Measurements from ENCODE around the gene GGPS1. TPM values are rescaled to one million over a fixed set of nuclear protein-coding genes. Genes with fewer than 3 reads are reported as not detected.

The GGPS1 gene
- total RNA-seq, 1 experiment from 2014 or later: 40.4 TPM

- Histone ChIP-seq H3K27me3 (replicated peaks; ENCODE audit: control insufficient read depth, insufficient read depth, low read length) (no peaks in the 10 kb centered on the region), H3K4me1 (peaks cover 17% of the 10 kb centered on the region), H3K9me3 (no peaks in the 10 kb centered on the region), H3K36me3 (ENCODE audit: control insufficient read depth, insufficient read depth, low read length) (no peaks in the 10 kb centered on the region), H3K4me3 (ENCODE audit: low read depth, low read length) (no peak overlapping the region)
- ChIA-PET CTCF (interaction anchor here (0.5 to 0.8 kb wide), 3 partner anchors 85 to 348 kb away, joined by 3 to 5 read pairs (median 4); no protein-coding TSS in a partner anchor), POLR2A (interaction anchor here (0.6 to 2.9 kb wide), 2 partner anchors 36 to 106 kb away, joined by 6 to 19 read pairs; partner anchors contain the start of gene TBCE)
- DNase-seq: no peak
- H3K27me3 Mint-ChIP-seq (ENCODE audit: insufficient read depth, unreplicated experiment): no peaks in the 10 kb centered on the region
- no TSS peak for BruUV-seq (replicated peaks)
- H3K4me1 Mint-ChIP-seq (ENCODE audit: low read depth, unreplicated experiment): peaks cover 20% of the 10 kb centered on the region
- no peak overlapping the region for H3K4me3 Mint-ChIP-seq (ENCODE audit: unreplicated experiment)
- TF ChIP-seq CTCF (IDR thresholded peaks at IDR 0.05; ENCODE audit: insufficient read depth in 1 of 2, low read depth in 1 of 2, low read length in 1 of 2, severe bottlenecking in 1 of 2, unreplicated experiment in 1 of 2): no peak
- peak overlapping the region; percentile 29 for H3K27ac Mint-ChIP-seq (ENCODE audit: unreplicated experiment)
- H3K36me3 Mint-ChIP-seq (ENCODE audit: insufficient read depth, unreplicated experiment): peaks cover 9% of the 10 kb centered on the region
- intact Hi-C loops (cut with micrococcal nuclease; ENCODE audit: unreplicated experiment): no loop called here
- no peaks in the 10 kb centered on the region for H3K9me3 Mint-ChIP-seq (ENCODE audit: unreplicated experiment)
Observed at GRCh38 chr1:235331401-235331800, 3.0 kb downstream of the GGPS1 start.

- no peaks in the 10 kb centered on the region for H3K9me3 Mint-ChIP-seq (ENCODE audit: unreplicated experiment)
- H3K36me3 Mint-ChIP-seq (ENCODE audit: insufficient read depth, unreplicated experiment): peaks cover 15% of the 10 kb centered on the region
- DNase-seq: no peak
- H3K9me3 ChIP-seq: no peaks in the 10 kb centered on the region
- H3K4me3 Mint-ChIP-seq (ENCODE audit: unreplicated experiment): no peak overlapping the region
- peaks cover under 1% of the 10 kb centered on the region; the same call in 1 of the 2 replicates for H3K36me3 ChIP-seq (ENCODE audit: control insufficient read depth, insufficient read depth, low read length)
- no peaks in the 10 kb centered on the region for H3K27me3 ChIP-seq (replicated peaks; ENCODE audit: control insufficient read depth, insufficient read depth, low read length)
- H3K4me1 Mint-ChIP-seq (ENCODE audit: low read depth, unreplicated experiment): peaks cover 5% of the 10 kb centered on the region
- ChIA-PET POLR2A (no interaction called here), CTCF (no interaction called here)
- TF ChIP-seq CTCF (IDR thresholded peaks at IDR 0.05; ENCODE audit: insufficient read depth in 1 of 2, low read depth in 1 of 2, low read length in 1 of 2, severe bottlenecking in 1 of 2, unreplicated experiment in 1 of 2): no peak
- no peak overlapping the region for H3K27ac Mint-ChIP-seq (ENCODE audit: unreplicated experiment)
- BruUV-seq (replicated peaks): no TSS peak
- no peak overlapping the region for H3K4me3 ChIP-seq (ENCODE audit: low read depth, low read length)
- intact Hi-C loops (cut with micrococcal nuclease; ENCODE audit: unreplicated experiment): no loop called here
- H3K27me3 Mint-ChIP-seq (ENCODE audit: insufficient read depth, unreplicated experiment): no peaks in the 10 kb centered on the region
- peaks cover 6% of the 10 kb centered on the region; the same call in 1 of the 2 replicates for H3K4me1 ChIP-seq
Observed at GRCh38 chr1:235336903-235337302, 8.5 kb downstream of the GGPS1 start.

GRCh38 chr1:235339746-235340145 is 11.4 kb downstream of the GGPS1 start:
- peaks cover 3% of the 10 kb centered on the region for H3K36me3 ChIP-seq (ENCODE audit: control insufficient read depth, insufficient read depth, low read length)
- peak in 1 of 2 experiments; percentile 8 for TF ChIP-seq CTCF (IDR thresholded peaks at IDR 0.05; ENCODE audit: insufficient read depth in 1 of 2, low read depth in 1 of 2, low read length in 1 of 2, severe bottlenecking in 1 of 2, unreplicated experiment in 1 of 2)
- intact Hi-C loops (cut with micrococcal nuclease; ENCODE audit: unreplicated experiment): no loop called here
- DNase-seq: no peak
- H3K4me1 ChIP-seq: no peaks in the 10 kb centered on the region
- ChIA-PET CTCF (interaction anchor here (1.6 kb wide), 1 partner anchor 76 kb away, joined by 4 read pairs; no protein-coding TSS in a partner anchor), POLR2A (interaction anchor here (0.7 kb wide), 1 partner anchor 179 kb away, joined by 7 read pairs; the partner anchor contains the start of gene RBM34)
- Mint-ChIP-seq H3K9me3 (ENCODE audit: unreplicated experiment) (no peaks in the 10 kb centered on the region), H3K27ac (ENCODE audit: unreplicated experiment) (no peak overlapping the region), H3K36me3 (ENCODE audit: insufficient read depth, unreplicated experiment) (peaks cover 21% of the 10 kb centered on the region), H3K4me3 (ENCODE audit: unreplicated experiment) (no peak overlapping the region), H3K4me1 (ENCODE audit: low read depth, unreplicated experiment) (peaks cover under 1% of the 10 kb centered on the region), H3K27me3 (ENCODE audit: insufficient read depth, unreplicated experiment) (no peaks in the 10 kb centered on the region)
- no TSS peak for BruUV-seq (replicated peaks)
- H3K4me3 ChIP-seq (ENCODE audit: low read depth, low read length): no peak overlapping the region
- H3K9me3 ChIP-seq: no peaks in the 10 kb centered on the region
- H3K27me3 ChIP-seq (replicated peaks; ENCODE audit: control insufficient read depth, insufficient read depth, low read length): no peaks in the 10 kb centered on the region

Data from Caco-2 (cell line).